ENCODE results near the gene TUBGCP4. TPM values are rescaled to one million over a fixed set of nuclear protein-coding genes. Genes with fewer than 3 reads are reported as not detected.

Gene TUBGCP4
- total RNA-seq, 3 donors from 2014 or later: 15.9 to 22.7 (median 22.3) TPM

- no peak for TF ChIP-seq CTCF (IDR thresholded peaks at IDR 0.05)
- ATAC-seq (no peak), DNase-seq (no peak)
- Histone ChIP-seq H3K4me3 (no peak overlapping the region), H3K9me3 (no peaks in the 10 kb centered on the region), H3K4me1 (ENCODE audit: low read depth) (no peaks in the 10 kb centered on the region), H3K36me3 (ENCODE audit: low read depth) (peaks cover 14% of the 10 kb centered on the region)
- intact Hi-C loops (cut with DNase I, micrococcal nuclease): no loop called here
Measured at GRCh38 chr15:43406189-43406588, 35.3 kb downstream of the TUBGCP4 start.

GRCh38 chr15:43406808-43407207, 35.9 kb downstream of the TUBGCP4 start:
- Histone ChIP-seq H3K4me1 (ENCODE audit: low read depth) (no peaks in the 10 kb centered on the region), H3K36me3 (ENCODE audit: low read depth) (peaks cover 10% of the 10 kb centered on the region), H3K9me3 (no peaks in the 10 kb centered on the region), H3K4me3 (no peak overlapping the region)
- ATAC-seq (no peak), DNase-seq (no peak)
- intact Hi-C loops (cut with DNase I, micrococcal nuclease): no loop called here
- no peak for TF ChIP-seq CTCF (IDR thresholded peaks at IDR 0.05)

- H3K4me1 ChIP-seq (ENCODE audit: low read depth): no peaks in the 10 kb centered on the region
- ATAC-seq (no peak), DNase-seq (no peak)
- intact Hi-C loops (cut with DNase I, micrococcal nuclease): no loop called here
- H3K36me3 ChIP-seq (ENCODE audit: low read depth): no peaks in the 10 kb centered on the region
- no peak overlapping the region for H3K4me3 ChIP-seq
- H3K9me3 ChIP-seq: no peaks in the 10 kb centered on the region
- TF ChIP-seq CTCF (IDR thresholded peaks at IDR 0.05): no peak
Measured at GRCh38 chr15:43408789-43409188, 37.9 kb downstream of the TUBGCP4 start.

- intact Hi-C loops (cut with DNase I, micrococcal nuclease): no loop called here
- ATAC-seq: no peak
- no peak for TF ChIP-seq CTCF (IDR thresholded peaks at IDR 0.05)
- no peak overlapping the region for H3K4me3 ChIP-seq
- no peak for DNase-seq
- no peaks in the 10 kb centered on the region for H3K4me1 ChIP-seq (ENCODE audit: low read depth)
- H3K9me3 ChIP-seq: no peaks in the 10 kb centered on the region
- H3K36me3 ChIP-seq (ENCODE audit: low read depth): no peaks in the 10 kb centered on the region
Measured at GRCh38 chr15:43410572-43411214, 39.8 kb downstream of the TUBGCP4 start.

GRCh38 chr15:43412096-43412495, 41.2 kb downstream of the TUBGCP4 start:
- Histone ChIP-seq H3K4me3 (no peak overlapping the region), H3K9me3 (no peaks in the 10 kb centered on the region), H3K36me3 (ENCODE audit: low read depth) (no peaks in the 10 kb centered on the region), H3K4me1 (ENCODE audit: low read depth) (no peaks in the 10 kb centered on the region)
- TF ChIP-seq CTCF (IDR thresholded peaks at IDR 0.05): no peak
- no peak for DNase-seq
- ATAC-seq: no peak
- intact Hi-C loops (cut with DNase I, micrococcal nuclease): no loop called here

GRCh38 chr15:43414196-43414595, 43.3 kb downstream of the TUBGCP4 start:
- no peak for TF ChIP-seq CTCF (IDR thresholded peaks at IDR 0.05)
- H3K36me3 ChIP-seq (ENCODE audit: low read depth): no peaks in the 10 kb centered on the region

More at GRCh38 chr15:43414196-43414595, 43.3 kb downstream of the TUBGCP4 start:
- no peaks in the 10 kb centered on the region for H3K9me3 ChIP-seq
- no peak overlapping the region for H3K4me3 ChIP-seq
- intact Hi-C loops (cut with DNase I, micrococcal nuclease): no loop called here
- ATAC-seq: no peak
- no peaks in the 10 kb centered on the region for H3K4me1 ChIP-seq (ENCODE audit: low read depth)
- no peak for DNase-seq

All from mucosa of descending colon (tissue), 3 donors.